ENCODE measurements around the gene KIF9.
"Not testable (repeated sequence)": the region's sequence is repeated elsewhere in the genome, so short reads cannot be mapped to it uniquely, and the experiment has no call there.

KIF9 gene

GRCh38 chr3:47294392-47294791 is 11.8 kb upstream of the KIF9 start:
- no peak for DNase-seq

- DNase-seq, result no peak
Observed at GRCh38 chr3:47293822-47294221, 11.2 kb upstream of the KIF9 start.

DNA sequence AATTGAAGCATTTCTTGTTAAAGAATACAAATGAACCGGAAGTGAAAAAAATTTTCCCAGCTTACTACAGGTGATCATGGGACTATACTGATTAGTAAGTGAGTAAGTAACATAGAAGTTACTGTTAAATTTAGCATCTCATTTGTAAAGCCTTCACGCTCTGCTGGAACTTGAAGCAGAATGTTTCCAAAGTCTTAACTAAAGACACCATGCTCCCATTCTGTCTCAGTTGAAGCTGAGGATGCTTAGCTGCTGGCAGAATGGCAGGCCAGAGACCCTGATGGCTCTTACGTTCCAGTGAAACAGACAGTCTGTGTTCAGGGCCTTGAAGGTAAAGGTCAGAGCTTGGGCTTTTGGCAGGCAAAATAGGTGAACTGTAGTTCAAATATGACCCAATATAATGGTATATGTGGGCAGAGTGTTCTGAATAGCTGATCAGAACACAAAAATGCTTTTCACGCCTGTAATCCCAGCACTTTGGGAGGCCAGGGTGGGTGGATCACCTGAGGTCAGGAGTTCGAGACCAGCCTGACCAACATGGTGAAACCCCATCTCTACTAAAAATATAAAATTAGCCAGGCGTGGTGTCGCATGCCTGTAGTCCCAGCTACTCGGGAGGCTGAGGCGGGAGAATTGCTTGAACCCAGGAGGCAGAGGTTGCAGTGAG is 9.3 kb upstream of the KIF9 start:
- not testable (repeated sequence) for DNase-seq

- no peak for DNase-seq
Observed at GRCh38 chr3:47291158-47291753, 8.7 kb upstream of the KIF9 start.

DNA sequence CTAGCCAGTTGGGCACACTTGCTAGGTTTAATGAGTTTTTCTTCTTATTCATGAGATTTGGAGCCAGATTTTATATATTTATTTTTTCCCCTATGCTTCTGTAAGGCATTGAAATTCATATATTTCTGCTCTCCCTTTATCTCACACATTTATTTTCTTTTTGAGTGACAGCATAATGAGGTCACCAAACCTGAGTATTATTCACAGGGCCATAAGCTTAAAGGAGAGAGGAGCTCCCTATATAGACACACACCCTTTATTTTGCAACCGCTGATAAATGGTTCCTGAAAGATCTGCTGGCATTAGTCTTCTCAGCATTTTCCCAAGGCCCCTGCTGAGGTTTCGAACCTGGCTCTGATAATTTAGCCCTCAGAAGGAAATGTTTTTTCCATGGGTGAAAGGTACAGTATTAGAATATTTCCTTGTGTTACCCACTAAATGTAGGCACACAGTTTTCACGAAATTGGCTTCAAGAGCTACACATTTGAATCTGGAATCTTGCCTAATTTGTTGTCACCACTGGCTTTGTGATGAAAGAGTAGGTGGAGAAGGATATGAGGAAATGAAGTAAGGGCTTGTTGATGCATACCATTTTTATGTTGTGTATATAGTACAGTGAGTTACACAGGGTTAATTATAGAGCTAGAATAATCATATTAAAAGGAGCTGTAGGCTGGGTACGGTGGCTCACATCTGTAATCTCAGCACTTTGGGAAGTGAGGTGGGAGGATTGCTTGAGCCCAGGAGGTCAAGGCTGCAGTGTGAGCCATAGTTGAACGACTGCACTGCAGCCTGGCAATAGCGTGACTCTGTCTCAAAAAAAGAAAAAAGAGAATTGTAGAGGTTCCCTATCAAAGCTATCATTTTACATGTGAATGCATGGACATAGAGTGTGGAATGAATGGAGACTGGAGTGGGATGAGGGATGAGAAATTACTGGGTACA is 6.6 kb upstream of the KIF9 start:
- no peak for DNase-seq

GRCh38 chr3:47283591-47284364 is 1.2 kb upstream of the KIF9 start:
- DNase-seq, result no peak

GRCh38 chr3:47283193-47283537 is 566 bp upstream of the KIF9 start:
- DNase-seq, result no peak

DNA sequence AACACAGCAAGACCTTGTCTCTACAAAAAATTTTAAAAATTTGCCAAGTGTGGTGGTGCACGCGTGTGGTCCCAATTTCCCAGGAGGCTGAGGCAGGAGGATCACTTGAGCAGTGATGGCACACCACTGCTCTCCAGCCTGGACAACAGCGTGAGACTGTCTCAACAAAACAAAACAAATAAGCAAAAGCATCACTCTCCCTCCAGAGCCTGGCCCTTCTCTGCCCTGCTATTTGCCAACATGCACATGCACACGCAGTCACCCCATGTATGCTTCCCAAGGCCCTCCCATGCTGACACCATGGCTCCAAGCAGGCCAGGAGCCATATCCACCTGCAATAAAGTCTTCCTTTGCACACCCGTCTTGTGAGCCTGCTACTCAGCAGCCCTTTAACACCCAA is 2.1 kb downstream of the KIF9 start:
- DNase-seq, result no peak

DNA sequence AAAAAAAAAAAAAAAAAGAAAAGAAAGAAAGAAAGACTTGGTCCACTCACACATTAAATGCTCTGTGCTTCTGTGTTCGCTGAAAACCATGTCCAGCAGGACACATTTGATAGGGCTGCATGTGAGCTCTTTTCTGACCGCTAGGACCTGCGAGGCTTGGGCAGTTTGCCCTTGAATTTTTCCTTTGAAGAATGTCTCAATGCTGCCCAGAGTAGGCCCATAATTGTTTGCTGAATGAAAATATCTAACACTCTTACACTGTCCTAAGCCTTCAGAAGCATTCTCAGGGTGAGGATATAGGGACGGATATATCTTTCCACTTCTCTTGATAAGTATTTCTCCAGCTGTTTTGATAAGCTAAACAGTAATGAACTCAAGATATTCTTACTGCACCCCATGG is 6.0 kb downstream of the KIF9 start:
- DNase-seq, result no peak

GRCh38 chr3:47274652-47275051 is 7.9 kb downstream of the KIF9 start:
- DNase-seq, result no peak

- no peak for DNase-seq
Observed at GRCh38 chr3:47273564-47273963, 9.0 kb downstream of the KIF9 start.

- DNase-seq, result no peak
Observed at GRCh38 chr3:47270526-47270925, 12.1 kb downstream of the KIF9 start.

- DNase-seq, result no peak
Observed at GRCh38 chr3:47267490-47267824, 15.1 kb downstream of the KIF9 start.

- no peak for DNase-seq
Observed at GRCh38 chr3:47266709-47267489, 15.7 kb downstream of the KIF9 start.

- no peak for DNase-seq
Observed at GRCh38 chr3:47265725-47266428, 16.7 kb downstream of the KIF9 start.

DNA sequence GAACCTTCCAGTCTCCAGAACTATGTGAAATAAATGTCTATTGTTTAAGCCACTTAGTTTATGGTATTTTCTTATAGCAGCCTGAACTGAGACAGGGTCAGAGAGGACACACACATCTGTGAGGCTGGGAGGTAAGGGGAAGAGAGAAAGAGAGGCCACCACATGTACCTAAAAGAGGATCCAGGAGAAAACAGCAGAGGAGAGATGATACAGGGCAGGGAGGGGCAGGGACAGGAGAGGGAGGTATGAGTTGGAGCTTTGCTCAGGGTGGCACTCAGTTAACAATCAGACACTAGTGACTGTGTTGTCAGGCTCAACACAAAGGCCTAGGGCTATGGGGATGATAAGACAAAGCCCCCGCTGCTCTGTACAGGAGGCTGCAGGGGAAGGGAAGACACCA is 17.6 kb downstream of the KIF9 start:
- no peak for DNase-seq

DNA sequence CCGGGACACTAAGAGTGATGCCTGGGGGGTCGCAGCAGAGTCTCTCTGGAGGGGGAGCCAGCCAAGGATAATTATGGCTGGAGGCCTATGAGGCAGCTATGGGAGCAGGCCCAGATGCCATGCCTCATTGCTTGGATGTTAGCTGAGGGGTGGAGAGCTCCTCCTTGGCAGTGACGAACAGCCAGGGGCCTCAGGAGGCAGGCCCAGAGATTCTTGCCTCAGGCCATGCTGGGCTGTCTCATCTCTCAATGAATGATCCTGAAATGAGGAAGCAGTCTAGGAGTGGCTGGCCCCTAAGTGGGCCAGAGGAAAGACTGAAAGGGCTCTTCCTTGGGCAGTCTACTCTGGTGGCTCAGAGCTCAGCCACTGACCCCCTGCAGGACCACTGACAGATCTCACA is 21.3 kb downstream of the KIF9 start:
- no peak for DNase-seq

GRCh38 chr3:47260605-47261004 is 22.0 kb downstream of the KIF9 start:
- DNase-seq, result no peak

DNA sequence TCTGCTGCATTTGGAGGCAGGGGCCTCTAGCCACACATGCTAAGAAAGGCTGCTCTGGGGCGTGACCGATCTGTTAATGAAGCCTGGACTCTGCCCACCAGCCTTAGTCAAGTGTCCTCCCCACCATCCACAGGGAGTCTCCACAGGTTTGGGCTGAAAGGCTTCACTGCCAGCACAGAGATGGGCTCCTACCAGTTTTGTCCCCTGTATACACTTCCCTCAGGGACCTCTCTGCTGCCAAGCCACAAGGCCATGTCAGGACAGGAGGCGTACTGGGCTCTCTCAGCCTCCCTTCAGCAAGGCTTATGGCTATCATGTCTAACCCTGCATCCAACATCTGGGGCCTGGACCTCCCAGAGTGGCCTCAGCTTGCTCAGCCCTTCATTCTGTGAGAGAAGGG is 23.5 kb downstream of the KIF9 start:
- no peak for DNase-seq

- DNase-seq, result not testable (repeated sequence)
Observed at GRCh38 chr3:47256331-47256730, 26.3 kb downstream of the KIF9 start.

DNA sequence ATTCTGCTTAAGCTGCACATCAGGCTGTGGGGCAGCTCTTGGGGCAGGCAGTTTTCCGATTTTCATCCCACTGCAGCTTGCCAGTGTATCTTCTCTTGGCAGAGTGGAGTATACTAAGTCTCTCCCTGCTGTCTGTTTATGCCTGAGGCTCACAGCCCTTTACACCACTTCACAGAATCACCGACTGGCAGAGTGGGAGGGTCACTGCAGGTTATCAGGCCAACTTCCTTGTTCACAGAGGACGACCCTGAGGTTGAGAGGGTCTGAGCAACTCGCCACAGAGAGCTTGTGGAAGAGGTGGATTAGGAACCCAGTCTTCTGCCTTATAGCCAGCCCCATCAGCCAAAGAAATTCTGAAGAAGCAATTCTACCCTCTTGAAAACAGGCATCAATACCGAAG is 30.9 kb downstream of the KIF9 start:
- no peak for DNase-seq

DNA sequence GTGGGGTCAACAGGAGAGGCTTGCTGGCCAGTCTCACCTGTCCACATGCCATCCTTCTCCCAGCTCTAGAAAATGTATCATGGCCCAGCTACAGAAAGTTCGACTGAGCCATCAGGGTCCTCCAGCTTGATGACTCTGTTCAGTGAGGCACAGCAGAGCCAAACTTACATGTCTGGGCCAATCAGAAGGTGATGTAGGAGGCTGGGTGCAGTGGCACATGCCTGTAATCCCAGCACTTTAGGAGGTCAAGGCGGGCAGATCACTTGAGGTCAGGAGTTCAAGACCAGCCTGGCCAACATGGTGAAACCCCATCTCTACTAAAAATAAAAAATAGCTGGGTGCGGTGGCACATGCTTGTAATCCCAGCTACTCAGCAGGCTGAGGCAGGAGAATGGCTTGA is 31.5 kb downstream of the KIF9 start:
- not testable (repeated sequence) for DNase-seq

Measured in NCI-H774 (cell line).